HCT116 (cell line): ENCODE measurements around the gene DLK1. TPM values are rescaled to one million over a fixed set of nuclear protein-coding genes. Genes with fewer than 3 reads are reported as not detected.

Experiments
- ATAC-seq: fragments of 200-7000 bp; cut with Tn5 transposase; 2 replicates; pipeline ENCODE4 v1.9.1; 2020; ENCODE audit warnings: mild to moderate bottlenecking, moderate library complexity
- BruUV-seq: library from RNA; stranded (reverse); fragments of 400-500 nt; replicated peaks from 2 replicates; lab custom pipeline; 2021; lab: Mats Ljungman, UMichigan
- CTCF ChIA-PET: fragments of 300-600 bp; sonication (Branson Sonifier 250); formaldehyde crosslinking; loops from one replicate; lab custom pipeline; 2021; ENCODE audit warnings: antibody characterized with exemption; lab: Charles Lee
- POLR2A ChIA-PET: fragments of 300-600, 350-600 bp; sonication (Branson Sonifier 250); formaldehyde crosslinking; loops from one replicate; lab custom pipeline; 2021; ENCODE audit warnings: antibody characterized with exemption; lab: Charles Lee
- RAD21 ChIA-PET, 2 experiments: fragments of 300-600 bp; sonication (Branson Sonifier 250); formaldehyde crosslinking; loops; one replicate each; lab custom pipeline; 2023; ENCODE audit warnings: low total read pairs in 2 of 2; ENCODE audit not compliant: uncharacterized antibody in 2 of 2, unreplicated experiment in 2 of 2, low non-redundant PET in 1 of 2; lab: Charles Lee
- DNase-seq: peaks from one replicate; pipeline ENCODE4 v3.0.0-alpha.2; 2010; ENCODE audit warnings: low read depth, low spot score
- H2AFZ ChIP-seq: fragments of 200-600 bp; shearing (Covaris generic), sonication (generic); 2 replicates; pipeline ENCODE4 v1.6.1; 2017; ENCODE audit warnings: low read depth, mixed run types, mixed read lengths, antibody characterized with exemption, low read length; ENCODE audit not compliant: poor library complexity, severe bottlenecking
- H3K27ac ChIP-seq: 2 replicates; pipeline ENCODE4 v1.5.1; 2012; ENCODE audit warnings: low read depth, low read length
- H3K27me3 ChIP-seq: fragments of 200-600 bp; sonication (generic); 2 replicates; pipeline ENCODE4 v1.6.1; 2016; ENCODE audit warnings: mixed run types, low read length, mixed read lengths; ENCODE audit not compliant: insufficient read depth
- H3K36me3 ChIP-seq, 2 experiments: fragments of 200-500 bp in 1 of 2; fragments of 200-600 bp in 1 of 2; sonication (Bioruptor generic) in 1 of 2; sonication (generic) in 1 of 2; 2 replicates each; pipeline versions ENCODE4 v1.5.1 to v1.6.1; 2014 to 2016; ENCODE audit warnings: low read length in 2 of 2, inconsistent platforms in 1 of 2, mixed read lengths in 1 of 2, mixed run types in 1 of 2; ENCODE audit not compliant: insufficient read depth in 2 of 2, control insufficient read depth in 1 of 2
- H3K4me1 ChIP-seq, 2 experiments: fragments of 200-600 bp in 1 of 2; sonication (generic) in 1 of 2; 2 replicates each; pipeline versions ENCODE4 v1.5.1 to v1.6.1; 2012 to 2017; ENCODE audit warnings: low read length in 2 of 2, inconsistent platforms in 1 of 2, mild to moderate bottlenecking in 1 of 2, mixed read lengths in 1 of 2, mixed run types in 1 of 2, moderate library complexity in 1 of 2; ENCODE audit not compliant: insufficient read depth in 2 of 2, control insufficient read depth in 1 of 2
- H3K4me2 ChIP-seq: fragments of 200-600 bp; sonication (generic); 2 replicates; pipeline ENCODE4 v1.6.1; 2017; ENCODE audit warnings: mixed run types, low read length, mixed read lengths
- H3K4me3 ChIP-seq, 2 experiments: fragments of 200-600 bp in 1 of 2; sonication (generic) in 1 of 2; replicated peaks in 1 of 2; 2 replicates each; pipeline ENCODE4 v1.5.1; 2011 to 2016; ENCODE audit warnings: low read length in 2 of 2, control low read depth in 1 of 2, low read depth in 1 of 2, mild to moderate bottlenecking in 1 of 2, mixed read lengths in 1 of 2, mixed run types in 1 of 2
- H3K79me2 ChIP-seq: fragments of 200-600 bp; sonication (generic); 2 replicates; pipeline ENCODE4 v1.6.1; 2017; ENCODE audit warnings: mild to moderate bottlenecking, mixed run types, low read length, moderate library complexity, mixed read lengths; ENCODE audit not compliant: insufficient read depth
- H3K9ac ChIP-seq: fragments of 200-600 bp; sonication (generic); 2 replicates; pipeline ENCODE4 v1.6.1; 2016; ENCODE audit warnings: low read length, mixed read lengths
- H3K9me2 ChIP-seq: fragments of 200-600 bp; sonication (generic), shearing (Covaris generic); 2 replicates; pipeline ENCODE4 v1.6.1; 2017; ENCODE audit warnings: mixed run types, mild to moderate bottlenecking, moderate library complexity; ENCODE audit not compliant: insufficient read depth
- H3K9me3 ChIP-seq, 2 experiments: fragments of 200-500 bp in 1 of 2; fragments of 200-600 bp in 1 of 2; sonication (Bioruptor generic) in 1 of 2; sonication (generic) in 1 of 2; 2 replicates each; pipeline ENCODE4 v1.6.1; 2014 to 2017; ENCODE audit warnings: low read length in 2 of 2, mixed read lengths in 2 of 2, inconsistent platforms in 1 of 2, low read depth in 1 of 2, mild to moderate bottlenecking in 1 of 2, mixed run types in 1 of 2, moderate library complexity in 1 of 2; ENCODE audit not compliant: control insufficient read depth in 1 of 2, insufficient read depth in 1 of 2
- H4K20me1 ChIP-seq: fragments of 200-600 bp; sonication (generic), shearing (Covaris generic); 2 replicates; pipeline ENCODE4 v1.6.1; 2017; ENCODE audit warnings: mixed run types, mild to moderate bottlenecking, moderate library complexity; ENCODE audit not compliant: insufficient read depth
- ATF3 ChIP-seq: IDR thresholded peaks from 2 replicates; pipeline ENCODE4 v1.6.1; 2012
- CBX3 ChIP-seq: IDR thresholded peaks from 2 replicates; pipeline ENCODE4 v1.6.1; 2012; ENCODE audit warnings: low read depth
- CTCF ChIP-seq, 3 experiments: fragments of 200-600 bp in 1 of 3; sonication (generic) in 1 of 3; IDR thresholded peaks in 2 of 3; conservative IDR thresholded peaks in 1 of 3; 2 replicates each; pipeline ENCODE4 v1.5.1; 2012 to 2017; ENCODE audit warnings: low read depth in 2 of 3, low read length in 2 of 3, antibody characterized with exemption in 1 of 3, borderline replicate concordance in 1 of 3, control low read depth in 1 of 3, mild to moderate bottlenecking in 1 of 3, mixed read lengths in 1 of 3, mixed run types in 1 of 3, moderate library complexity in 1 of 3; ENCODE audit not compliant: insufficient read depth in 1 of 3
- EGR1 ChIP-seq: IDR thresholded peaks from 2 replicates; pipeline ENCODE4 v1.6.1; 2012; ENCODE audit warnings: low read depth
- ELF1 ChIP-seq: IDR thresholded peaks from 2 replicates; pipeline ENCODE4 v1.6.1; 2012; ENCODE audit warnings: low read depth, borderline replicate concordance
- EZH2phosphoT487 ChIP-seq: fragments of 200-600 bp; IDR thresholded peaks from 2 replicates; pipeline ENCODE4 v1.6.1; 2018; ENCODE audit warnings: antibody characterized with exemption, borderline replicate concordance
- POLR2AphosphoS5 ChIP-seq: IDR thresholded peaks from 2 replicates; pipeline ENCODE4 v1.6.1; 2011; ENCODE audit warnings: mild to moderate bottlenecking, low read depth, low read length, moderate library complexity
- SRF ChIP-seq: IDR thresholded peaks from 2 replicates; pipeline ENCODE4 v1.6.1; 2012; ENCODE audit warnings: low read depth
- ZFX ChIP-seq: fragments of 450-650 bp; IDR thresholded peaks from 2 replicates; pipeline ENCODE4 v1.6.1; 2017
- ZNF274 ChIP-seq: fragments of 200-500 bp; sonication (Bioruptor generic); IDR thresholded peaks from 2 replicates; pipeline ENCODE4 v1.6.1; 2014; ENCODE audit warnings: mild to moderate bottlenecking, low read depth, low read length, inconsistent platforms
- intact Hi-C: fragments of 100-400 bp; cut with micrococcal nuclease; formaldehyde crosslinking; loops from 2 replicates; pipeline ENCODE4 v1.10.0; 2022
- total RNA-seq: library from RNA; stranded (reverse); gene quantifications from one replicate; pipeline ENCODE4 v1.2.1, GENCODE V29; 2021; ENCODE audit not compliant: unreplicated experiment
- TF ChIP-seq, protein P1 (sequence below): IDR thresholded peaks from 2 replicates; pipeline ENCODE4 v1.6.1; 2011; ENCODE audit warnings: mild to moderate bottlenecking, low read length, moderate library complexity; ENCODE audit not compliant: insufficient replicate concordance; ENCODE audit errors: extremely low read depth
- TF ChIP-seq, protein P2 (sequence below): IDR thresholded peaks from 2 replicates; pipeline ENCODE4 v1.6.1; 2012; ENCODE audit warnings: low read depth

Gene DLK1
- total RNA-seq, 1 experiment from 2014 or later = 1.5 TPM

DNA sequence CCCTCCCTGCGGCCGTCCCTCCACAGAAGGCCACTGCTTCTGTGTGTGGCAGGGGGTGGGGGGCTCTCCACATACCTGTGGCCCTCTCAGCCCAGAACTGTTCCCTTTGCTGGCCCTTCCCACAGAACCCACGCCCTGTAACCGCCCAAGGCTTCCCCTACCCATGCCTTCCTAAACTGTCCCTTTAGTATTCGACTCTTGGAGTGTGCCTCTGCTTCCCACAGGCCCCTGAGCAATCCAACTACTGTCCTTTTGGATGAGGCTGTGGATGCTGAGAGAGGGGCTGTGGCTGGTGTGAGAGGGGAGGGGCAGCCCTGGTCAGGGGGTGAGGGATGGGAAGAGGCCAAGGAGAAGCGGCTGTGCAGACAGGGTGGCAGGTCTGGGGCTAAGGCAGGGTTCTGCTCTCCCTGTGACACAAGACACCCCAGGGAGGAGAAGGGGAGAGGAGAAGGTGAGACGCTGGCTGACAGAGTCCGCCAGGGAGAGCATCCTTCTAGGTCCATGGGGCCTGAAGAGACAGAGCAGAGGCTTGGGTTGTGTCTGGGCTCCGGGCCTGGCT is 46.0 kb downstream of the DLK1 start:
- H3K27ac ChIP-seq = no peak overlapping the region
- no peak for TF ChIP-seq EGR1
- TF ChIP-seq ATF3 = no peak
- TF ChIP-seq POLR2AphosphoS5 = no peak
- TF ChIP-seq SRF = no peak
- TF ChIP-seq, protein P1, sequence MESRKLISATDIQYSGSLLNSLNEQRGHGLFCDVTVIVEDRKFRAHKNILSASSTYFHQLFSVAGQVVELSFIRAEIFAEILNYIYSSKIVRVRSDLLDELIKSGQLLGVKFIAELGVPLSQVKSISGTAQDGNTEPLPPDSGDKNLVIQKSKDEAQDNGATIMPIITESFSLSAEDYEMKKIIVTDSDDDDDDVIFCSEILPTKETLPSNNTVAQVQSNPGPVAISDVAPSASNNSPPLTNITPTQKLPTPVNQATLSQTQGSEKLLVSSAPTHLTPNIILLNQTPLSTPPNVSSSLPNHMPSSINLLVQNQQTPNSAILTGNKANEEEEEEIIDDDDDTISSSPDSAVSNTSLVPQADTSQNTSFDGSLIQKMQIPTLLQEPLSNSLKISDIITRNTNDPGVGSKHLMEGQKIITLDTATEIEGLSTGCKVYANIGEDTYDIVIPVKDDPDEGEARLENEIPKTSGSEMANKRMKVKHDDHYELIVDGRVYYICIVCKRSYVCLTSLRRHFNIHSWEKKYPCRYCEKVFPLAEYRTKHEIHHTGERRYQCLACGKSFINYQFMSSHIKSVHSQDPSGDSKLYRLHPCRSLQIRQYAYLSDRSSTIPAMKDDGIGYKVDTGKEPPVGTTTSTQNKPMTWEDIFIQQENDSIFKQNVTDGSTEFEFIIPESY = no peak
- TF ChIP-seq ELF1 = no peak
- TF ChIP-seq CBX3 = no peak
- TF ChIP-seq EZH2phosphoT487 = no peak
- TF ChIP-seq CTCF (IDR thresholded peaks at IDR 0.05 in 2 of 3, conservative IDR thresholded peaks at IDR 0.05 in 1 of 3; ENCODE audit: borderline replicate concordance in 1 of 3, insufficient read depth in 1 of 3, low read depth in 2 of 3, low read length in 2 of 3) = no peak
- TF ChIP-seq, protein P2, sequence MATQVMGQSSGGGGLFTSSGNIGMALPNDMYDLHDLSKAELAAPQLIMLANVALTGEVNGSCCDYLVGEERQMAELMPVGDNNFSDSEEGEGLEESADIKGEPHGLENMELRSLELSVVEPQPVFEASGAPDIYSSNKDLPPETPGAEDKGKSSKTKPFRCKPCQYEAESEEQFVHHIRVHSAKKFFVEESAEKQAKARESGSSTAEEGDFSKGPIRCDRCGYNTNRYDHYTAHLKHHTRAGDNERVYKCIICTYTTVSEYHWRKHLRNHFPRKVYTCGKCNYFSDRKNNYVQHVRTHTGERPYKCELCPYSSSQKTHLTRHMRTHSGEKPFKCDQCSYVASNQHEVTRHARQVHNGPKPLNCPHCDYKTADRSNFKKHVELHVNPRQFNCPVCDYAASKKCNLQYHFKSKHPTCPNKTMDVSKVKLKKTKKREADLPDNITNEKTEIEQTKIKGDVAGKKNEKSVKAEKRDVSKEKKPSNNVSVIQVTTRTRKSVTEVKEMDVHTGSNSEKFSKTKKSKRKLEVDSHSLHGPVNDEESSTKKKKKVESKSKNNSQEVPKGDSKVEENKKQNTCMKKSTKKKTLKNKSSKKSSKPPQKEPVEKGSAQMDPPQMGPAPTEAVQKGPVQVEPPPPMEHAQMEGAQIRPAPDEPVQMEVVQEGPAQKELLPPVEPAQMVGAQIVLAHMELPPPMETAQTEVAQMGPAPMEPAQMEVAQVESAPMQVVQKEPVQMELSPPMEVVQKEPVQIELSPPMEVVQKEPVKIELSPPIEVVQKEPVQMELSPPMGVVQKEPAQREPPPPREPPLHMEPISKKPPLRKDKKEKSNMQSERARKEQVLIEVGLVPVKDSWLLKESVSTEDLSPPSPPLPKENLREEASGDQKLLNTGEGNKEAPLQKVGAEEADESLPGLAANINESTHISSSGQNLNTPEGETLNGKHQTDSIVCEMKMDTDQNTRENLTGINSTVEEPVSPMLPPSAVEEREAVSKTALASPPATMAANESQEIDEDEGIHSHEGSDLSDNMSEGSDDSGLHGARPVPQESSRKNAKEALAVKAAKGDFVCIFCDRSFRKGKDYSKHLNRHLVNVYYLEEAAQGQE = no peak
- no peak for TF ChIP-seq ZNF274
- no peak for TF ChIP-seq ZFX
- no peaks in the 10 kb centered on the region for H3K4me1 ChIP-seq
- RAD21 ChIA-PET = no interaction called here
- H3K9me3 ChIP-seq = no peaks in the 10 kb centered on the region
- no peaks in the 10 kb centered on the region for H3K79me2 ChIP-seq
- H2AFZ ChIP-seq = no peak overlapping the region
- H4K20me1 ChIP-seq = no peaks in the 10 kb centered on the region
- H3K9ac ChIP-seq = no peak overlapping the region
- BruUV-seq = no TSS peak
- POLR2A ChIA-PET = no interaction called here
- DNase-seq (no peak), ATAC-seq (no peak)
- intact Hi-C loops = no loop called here
- H3K36me3 ChIP-seq = no peaks in the 10 kb centered on the region
- H3K9me2 ChIP-seq = no peaks in the 10 kb centered on the region
- peaks cover 3% of the 10 kb centered on the region; the same call in 1 of the 2 replicates for H3K27me3 ChIP-seq
- no peak overlapping the region for H3K4me2 ChIP-seq
- CTCF ChIA-PET = no interaction called here
- no peak overlapping the region for H3K4me3 ChIP-seq
